Ishikawa (cell line): Measurements from ENCODE around the gene SAMSN1.

Experiments
- CEBPB ChIP-seq: IDR thresholded peaks from 2 replicates; pipeline ENCODE4 v1.6.1; 2012
- EGR1 ChIP-seq: IDR thresholded peaks from 2 replicates; pipeline ENCODE4 v1.6.1; 2012
- REST ChIP-seq: IDR thresholded peaks from 2 replicates; pipeline ENCODE4 v1.6.1; 2012; ENCODE audit warnings: low read depth, mild to moderate bottlenecking
- YY1 ChIP-seq: IDR thresholded peaks from 2 replicates; pipeline ENCODE4 v1.6.1; 2012; ENCODE audit warnings: low read depth

GRCh38 chr21:14581902-14582457 is 35.9 kb upstream of the SAMSN1 start:
- no peak for TF ChIP-seq EGR1
- TF ChIP-seq REST, result no peak
- no peak for TF ChIP-seq YY1
- TF ChIP-seq CEBPB, result no peak
